IPS-15b (cell line): ENCODE data around the gene SMC3.
"Not testable (repeated sequence)": the region's sequence is repeated elsewhere in the genome, so short reads cannot be mapped to it uniquely, and the experiment has no call there.

Experiments
- H3K27me3 ChIP-seq: one replicate; pipeline ENCODE4 v1.6.1; 2013; ENCODE audit warnings: low read length; ENCODE audit not compliant: control insufficient read depth, insufficient read depth
- H3K36me3 ChIP-seq: one replicate; pipeline ENCODE4 v1.6.1; 2013; ENCODE audit warnings: low read length; ENCODE audit not compliant: control insufficient read depth, insufficient read depth
- H3K4me1 ChIP-seq: one replicate; pipeline ENCODE4 v1.6.1; 2013; ENCODE audit warnings: mild to moderate bottlenecking, low read length; ENCODE audit not compliant: control insufficient read depth, insufficient read depth
- H3K4me3 ChIP-seq: one replicate; pipeline ENCODE4 v1.5.1; 2013; ENCODE audit warnings: low read depth, low read length
- H3K9ac ChIP-seq: one replicate; pipeline ENCODE4 v1.6.1; 2013; ENCODE audit warnings: low read depth, mild to moderate bottlenecking, low read length
- H3K9me3 ChIP-seq: one replicate; pipeline ENCODE4 v1.6.1; 2013; ENCODE audit warnings: mild to moderate bottlenecking, low read length; ENCODE audit not compliant: control insufficient read depth, insufficient read depth

Gene SMC3

DNA sequence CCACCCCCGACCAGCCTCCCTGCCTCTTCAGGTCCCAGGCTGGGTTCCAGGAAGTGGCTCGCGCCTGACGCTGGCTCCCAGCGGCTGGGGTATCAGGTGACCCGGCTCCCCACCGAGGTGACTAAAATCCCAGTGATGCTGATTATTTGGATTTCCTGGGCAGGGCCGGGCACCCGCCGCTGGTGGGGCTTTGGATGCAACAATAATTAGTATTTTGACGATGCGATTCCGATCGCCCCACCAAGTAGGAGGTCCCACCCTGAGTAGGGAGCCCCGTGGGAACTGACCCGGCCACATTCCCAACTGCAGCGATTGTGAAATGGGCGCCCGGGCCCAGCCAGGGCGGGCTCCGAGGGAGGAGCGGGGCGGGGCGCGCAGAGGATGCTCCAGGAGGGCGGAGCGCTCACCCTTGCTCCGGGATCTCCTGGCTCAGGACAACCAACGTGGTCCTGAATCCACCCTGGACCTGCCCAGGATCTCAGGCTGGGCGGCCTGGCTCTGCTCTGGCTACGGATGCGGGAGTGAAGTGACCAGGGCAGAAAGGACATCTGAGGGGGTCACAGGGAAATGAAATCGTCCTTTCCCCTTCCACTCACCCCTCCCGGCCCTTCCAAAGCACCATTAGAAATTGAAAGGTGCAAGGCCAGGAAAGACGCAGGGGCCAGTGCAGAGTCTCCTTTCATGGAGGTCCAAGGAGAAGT, 37.2 kb upstream of the SMC3 start:
- no peak overlapping the region for H3K9ac ChIP-seq
- H3K36me3 ChIP-seq: no peaks in the 10 kb centered on the region
- H3K9me3 ChIP-seq: no peaks in the 10 kb centered on the region
- H3K27me3 ChIP-seq: no peaks in the 10 kb centered on the region
- H3K4me1 ChIP-seq: peaks cover 8% of the 10 kb centered on the region
- H3K4me3 ChIP-seq: peak overlapping the region; percentile 53

DNA sequence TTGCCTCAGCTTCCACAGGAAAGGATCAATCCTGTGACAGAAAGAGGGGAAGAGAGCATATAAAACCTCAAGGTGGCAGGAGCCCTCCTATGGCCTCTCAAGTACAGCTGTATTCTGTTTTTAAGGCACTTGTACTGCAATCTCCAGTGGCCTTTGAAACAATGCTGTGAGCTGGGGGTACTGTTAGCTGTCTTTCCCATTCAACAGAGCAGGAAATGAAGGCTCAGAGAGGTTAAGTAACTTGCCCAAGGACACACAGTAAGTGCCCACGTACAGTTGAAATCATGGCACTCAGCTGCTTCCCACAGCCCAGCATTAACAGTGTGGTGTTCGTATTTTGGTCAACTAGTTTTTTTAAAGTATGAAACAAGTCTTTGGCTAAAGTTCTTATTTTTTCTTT, 35.8 kb upstream of the SMC3 start:
- H3K27me3 ChIP-seq: no peaks in the 10 kb centered on the region
- no peaks in the 10 kb centered on the region for H3K9me3 ChIP-seq
- H3K4me3 ChIP-seq: no peak overlapping the region
- H3K4me1 ChIP-seq: peaks cover 9% of the 10 kb centered on the region
- no peak overlapping the region for H3K9ac ChIP-seq
- no peaks in the 10 kb centered on the region for H3K36me3 ChIP-seq

DNA sequence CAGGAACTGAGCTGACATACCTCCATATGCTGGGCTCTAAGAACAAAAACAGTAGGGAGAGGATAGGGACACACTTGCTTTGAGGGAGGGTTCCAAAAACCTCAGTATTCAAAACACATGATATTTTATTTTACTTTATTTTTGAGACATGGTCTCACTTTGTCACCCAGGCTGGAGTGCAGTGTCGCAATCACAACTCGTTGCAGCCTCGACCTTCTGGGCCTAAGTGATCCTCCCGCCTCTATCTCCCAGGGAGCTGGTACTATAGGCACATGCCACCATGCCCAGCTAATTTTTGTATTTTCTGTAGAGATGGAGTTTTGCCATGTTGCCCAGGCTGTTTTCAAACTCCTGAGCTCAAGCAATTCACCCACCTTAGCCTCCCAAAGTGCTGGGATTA, 34.9 kb upstream of the SMC3 start:
- H3K27me3 ChIP-seq, H3K9me3 ChIP-seq, H3K36me3 ChIP-seq, H3K4me3 ChIP-seq, H3K4me1 ChIP-seq, H3K9ac ChIP-seq: not testable (repeated sequence)

DNA sequence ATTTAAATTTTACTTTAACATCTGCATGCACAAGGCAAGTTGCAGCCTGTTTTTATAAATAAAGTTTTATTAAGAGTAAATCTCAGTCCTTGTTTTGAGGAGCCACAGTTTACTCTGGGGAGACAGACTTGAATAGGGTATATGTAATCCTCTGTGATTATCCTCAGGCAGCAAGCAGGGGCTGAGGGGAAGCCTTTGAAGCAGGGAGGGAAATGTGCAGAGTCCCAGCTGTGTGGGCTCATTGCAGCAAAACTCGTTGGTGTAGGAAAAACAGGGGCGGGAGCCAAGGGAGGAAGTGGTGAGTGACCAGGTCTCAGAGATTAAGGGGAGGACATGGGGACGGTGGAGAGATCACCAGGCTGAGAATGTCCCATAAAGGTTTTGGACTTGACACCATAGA, 34.3 kb upstream of the SMC3 start:
- Histone ChIP-seq H3K9ac (no peak overlapping the region), H3K4me3 (no peak overlapping the region), H3K4me1 (peaks cover 9% of the 10 kb centered on the region), H3K27me3 (no peaks in the 10 kb centered on the region), H3K36me3 (no peaks in the 10 kb centered on the region), H3K9me3 (no peaks in the 10 kb centered on the region)

DNA sequence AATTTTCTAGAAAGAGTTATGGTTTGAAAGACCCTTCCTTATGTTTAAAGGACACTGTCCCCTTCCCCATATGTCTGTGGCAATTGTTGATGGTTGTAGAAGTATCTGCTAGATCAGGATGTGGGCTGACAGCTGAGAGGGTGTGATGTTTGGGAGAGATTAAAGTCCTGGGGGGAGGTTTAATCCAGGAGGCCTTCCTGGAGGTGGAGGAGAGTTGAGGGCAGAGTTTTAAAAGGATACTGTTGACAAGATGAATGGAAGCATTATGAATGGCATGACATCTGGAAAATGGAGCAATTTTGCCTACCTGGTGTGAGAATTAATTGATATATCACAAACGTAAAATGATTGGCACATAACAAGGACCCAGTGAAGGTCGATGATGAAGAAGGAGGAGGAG, 32.9 kb upstream of the SMC3 start:
- H3K27me3 ChIP-seq: no peaks in the 10 kb centered on the region
- H3K4me3 ChIP-seq: no peak overlapping the region
- H3K9me3 ChIP-seq: no peaks in the 10 kb centered on the region
- H3K36me3 ChIP-seq: no peaks in the 10 kb centered on the region
- H3K9ac ChIP-seq: no peak overlapping the region
- H3K4me1 ChIP-seq: peaks cover 8% of the 10 kb centered on the region

DNA sequence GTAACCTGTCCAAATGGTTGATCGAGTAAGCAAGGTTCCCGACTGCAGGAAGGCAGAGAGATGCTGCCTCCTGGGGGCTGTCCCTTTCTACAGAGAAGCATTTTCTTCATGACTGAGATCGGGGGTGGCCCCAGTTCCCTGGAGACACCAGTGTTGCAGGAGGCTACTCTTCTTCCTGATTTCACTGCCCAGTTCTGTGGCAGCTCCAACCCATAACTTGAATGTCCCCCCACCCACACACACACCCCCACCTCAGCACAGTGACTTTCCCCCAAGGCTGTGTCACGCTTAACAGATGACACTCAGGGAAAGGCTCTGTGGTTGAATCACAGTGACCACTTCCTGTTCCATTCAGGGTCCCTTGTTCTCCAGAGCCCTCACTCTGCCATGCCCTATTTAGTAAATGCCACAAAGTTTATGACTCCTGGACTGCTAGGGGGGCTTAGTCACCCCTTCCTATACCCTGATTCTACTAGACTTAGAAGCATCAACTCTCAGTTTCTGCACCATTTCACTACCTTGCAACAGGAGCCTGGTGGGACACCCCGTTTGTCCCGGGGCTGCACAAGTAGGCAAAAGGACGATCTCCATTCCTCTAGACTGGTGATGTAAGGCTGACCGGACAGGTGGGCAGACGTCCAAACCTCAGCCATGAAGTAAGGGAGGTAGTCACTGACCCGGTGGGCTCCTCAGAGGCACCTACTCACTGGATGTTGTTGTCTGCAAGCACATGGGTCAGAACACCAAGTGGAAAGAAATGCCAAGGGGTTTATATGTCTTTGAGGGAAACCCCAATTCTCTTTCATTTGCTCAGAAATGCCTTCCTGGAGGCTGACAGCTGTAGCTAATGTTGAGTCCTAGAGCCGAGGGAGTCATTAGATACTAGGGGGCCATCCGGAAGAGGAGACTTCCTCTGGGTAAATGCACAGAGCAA, 31.3 kb upstream of the SMC3 start:
- H3K9me3 ChIP-seq: no peaks in the 10 kb centered on the region
- H3K9ac ChIP-seq: no peak overlapping the region
- no peak overlapping the region for H3K4me3 ChIP-seq
- no peaks in the 10 kb centered on the region for H3K27me3 ChIP-seq
- peaks cover 6% of the 10 kb centered on the region for H3K4me1 ChIP-seq
- no peaks in the 10 kb centered on the region for H3K36me3 ChIP-seq

DNA sequence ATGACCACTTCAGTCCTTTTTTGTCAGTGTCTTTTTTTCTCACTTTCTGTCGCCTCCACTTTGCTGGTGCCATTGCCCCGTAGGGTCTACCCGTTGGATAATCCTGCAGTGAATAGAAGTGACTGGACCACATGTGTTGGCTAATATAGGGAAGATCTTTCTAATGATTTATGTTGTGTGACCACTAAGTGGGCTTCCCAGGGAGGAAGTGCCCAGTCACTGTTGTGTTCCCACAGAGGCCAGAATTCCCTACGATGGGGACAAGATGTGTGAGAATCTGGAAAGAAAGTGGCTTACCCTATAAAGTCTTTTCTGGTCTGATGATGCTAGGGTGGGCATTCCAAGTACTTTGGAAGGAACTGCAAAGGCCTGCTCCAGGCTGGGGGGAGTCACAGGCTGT, 28.4 kb upstream of the SMC3 start:
- H3K9me3 ChIP-seq: no peaks in the 10 kb centered on the region
- no peak overlapping the region for H3K4me3 ChIP-seq
- no peaks in the 10 kb centered on the region for H3K27me3 ChIP-seq
- H3K9ac ChIP-seq: no peak overlapping the region
- peaks cover 3% of the 10 kb centered on the region for H3K4me1 ChIP-seq
- H3K36me3 ChIP-seq: no peaks in the 10 kb centered on the region

DNA sequence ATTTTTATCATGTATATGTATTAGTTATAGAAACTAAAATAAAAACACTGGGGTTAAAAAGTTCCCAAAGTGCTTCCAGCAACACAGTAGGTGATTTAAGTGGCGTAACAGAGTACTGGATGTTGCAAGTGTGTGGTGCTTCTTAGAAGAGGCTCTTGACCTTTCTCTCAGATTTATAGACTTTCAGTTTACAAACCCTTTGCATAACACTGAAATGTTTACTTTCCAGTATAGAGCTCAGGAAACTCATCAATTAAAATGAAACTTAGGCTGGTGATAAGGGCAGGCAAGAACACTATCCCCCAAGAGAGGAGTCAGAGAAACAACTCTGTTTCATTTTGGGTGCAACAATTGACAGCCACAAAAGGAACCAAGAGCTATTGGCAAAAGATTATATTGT, 27.5 kb upstream of the SMC3 start:
- Histone ChIP-seq H3K27me3 (no peaks in the 10 kb centered on the region), H3K36me3 (no peaks in the 10 kb centered on the region), H3K4me1 (peaks cover 3% of the 10 kb centered on the region), H3K9me3 (no peaks in the 10 kb centered on the region), H3K9ac (no peak overlapping the region), H3K4me3 (no peak overlapping the region)

DNA sequence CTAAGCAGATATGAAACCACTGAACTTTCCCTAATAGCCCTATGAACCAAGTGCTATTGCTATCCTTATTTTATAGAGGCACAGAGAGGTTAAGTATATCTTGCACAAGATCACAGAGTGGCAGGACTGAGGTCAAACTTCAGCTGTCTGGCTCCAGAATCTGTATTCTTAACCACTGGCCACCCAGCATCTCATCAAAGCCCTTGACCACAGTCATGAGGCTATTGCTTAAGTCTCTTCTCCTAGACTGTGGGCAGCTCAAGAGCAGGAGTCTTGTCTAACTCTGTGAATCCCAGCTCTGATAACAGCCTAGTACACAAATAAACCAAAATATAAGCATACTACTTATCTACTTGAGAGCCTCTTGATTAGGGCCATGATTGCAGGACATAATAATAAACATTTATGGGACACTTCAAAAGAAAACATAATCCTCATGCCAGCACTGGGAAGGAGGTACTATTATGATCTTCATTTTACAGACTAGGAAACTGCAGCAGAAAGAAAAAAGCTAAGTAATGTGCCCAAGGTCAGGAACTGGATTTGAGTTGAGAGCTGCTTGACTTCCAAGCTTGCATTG, 22.4 kb upstream of the SMC3 start:
- Histone ChIP-seq H3K4me1 (no peaks in the 10 kb centered on the region), H3K36me3 (no peaks in the 10 kb centered on the region), H3K9me3 (no peaks in the 10 kb centered on the region), H3K9ac (no peak overlapping the region), H3K27me3 (no peaks in the 10 kb centered on the region), H3K4me3 (no peak overlapping the region)

DNA sequence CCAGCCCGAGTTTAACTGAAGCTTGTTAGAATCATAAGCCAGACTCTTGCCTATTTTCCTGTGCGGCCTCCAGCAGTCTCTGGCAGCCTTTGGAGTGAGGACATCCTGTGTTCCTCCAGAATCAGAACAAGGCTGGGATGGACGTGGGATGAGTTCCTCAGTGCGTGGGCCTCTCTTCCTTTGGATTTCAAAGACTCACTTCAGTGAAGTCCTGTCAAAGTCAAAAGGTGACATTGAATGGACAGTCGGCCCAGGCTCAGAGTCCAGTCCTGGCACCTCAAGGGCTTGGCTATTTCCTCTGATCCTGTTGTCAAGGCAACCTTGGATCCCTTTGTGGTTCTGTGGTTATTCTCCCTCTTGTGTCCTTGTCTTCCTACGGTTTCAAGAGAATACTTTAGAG, 21.4 kb upstream of the SMC3 start:
- H3K9me3 ChIP-seq: no peaks in the 10 kb centered on the region
- H3K36me3 ChIP-seq: no peaks in the 10 kb centered on the region
- H3K9ac ChIP-seq: no peak overlapping the region
- H3K4me3 ChIP-seq: no peak overlapping the region
- no peaks in the 10 kb centered on the region for H3K4me1 ChIP-seq
- H3K27me3 ChIP-seq: no peaks in the 10 kb centered on the region

DNA sequence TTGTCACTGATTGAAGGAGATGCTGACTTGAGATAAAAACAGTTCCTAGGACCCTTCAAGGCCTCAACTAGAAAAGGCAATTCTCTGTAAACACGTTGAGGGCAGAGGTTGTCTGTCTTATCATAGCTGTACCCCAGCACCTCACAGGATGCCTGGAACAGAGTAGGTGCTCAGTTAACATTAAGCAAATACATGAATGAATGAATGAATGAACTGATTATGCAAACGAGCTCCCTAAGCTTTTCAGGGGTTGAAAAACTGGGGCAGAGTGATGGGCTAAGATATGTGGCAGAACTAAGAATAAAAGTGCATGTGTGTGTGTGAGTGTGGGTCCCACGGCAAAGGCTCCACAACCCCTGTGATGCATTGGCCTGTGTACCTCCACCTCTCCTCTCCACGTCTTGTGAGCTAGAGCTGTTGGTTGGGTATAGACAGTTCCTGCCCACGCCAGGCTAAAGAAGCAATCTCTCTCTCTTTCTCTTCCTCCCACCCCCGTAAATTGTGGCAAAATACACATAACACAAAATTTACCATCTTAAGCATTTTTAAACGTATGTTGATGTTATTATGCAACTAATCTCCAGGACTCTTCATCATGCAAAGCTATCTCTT, 20.9 kb upstream of the SMC3 start:
- H3K9me3 ChIP-seq: no peaks in the 10 kb centered on the region
- H3K36me3 ChIP-seq: no peaks in the 10 kb centered on the region
- no peak overlapping the region for H3K9ac ChIP-seq
- no peak overlapping the region for H3K4me3 ChIP-seq
- H3K27me3 ChIP-seq: no peaks in the 10 kb centered on the region
- no peaks in the 10 kb centered on the region for H3K4me1 ChIP-seq
